Measurements from ENCODE around the gene CDH6. TPM values are rescaled to one million over a fixed set of nuclear protein-coding genes. Genes with fewer than 3 reads are reported as not detected.

The CDH6 gene
- total and polyA plus RNA-seq, 2 of the 4 experiments (the other 2 are of a cell fraction): 72.2 to 232 TPM

DNA sequence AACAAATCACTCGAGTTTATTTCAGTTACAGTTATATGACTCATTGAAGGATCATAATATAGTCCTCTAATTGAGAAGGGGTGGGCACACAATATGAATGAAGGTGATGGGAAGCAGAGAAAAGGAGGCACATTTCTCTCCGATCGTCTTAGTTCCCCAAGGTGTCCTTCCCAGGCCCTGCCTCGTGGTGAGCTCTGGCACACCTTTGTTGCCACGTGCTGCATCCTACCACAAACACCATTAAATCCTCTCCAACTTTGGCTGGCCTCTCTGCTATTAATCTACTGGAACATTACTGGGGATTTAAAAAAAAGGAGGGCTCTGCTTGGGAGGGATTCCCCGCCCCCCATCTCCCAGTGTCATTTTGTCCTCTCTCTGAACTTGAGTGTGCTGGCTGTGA, 42.9 kb downstream of the CDH6 start:
- Histone ChIP-seq H4K5ac (ENCODE audit: low read depth, low read length) (no peak overlapping the region), H3K9me1 (ENCODE audit: insufficient read depth, low read length) (peaks cover 3% of the 10 kb centered on the region; the same call in 1 of the 2 replicates), H2BK20ac (ENCODE audit: low read depth, low read length) (no peak overlapping the region), H3K4ac (ENCODE audit: low read depth, low read length) (no peak overlapping the region), H3K4me2 (ENCODE audit: low read depth, low read length) (no peak overlapping the region), H3K4me1 (ENCODE audit: control insufficient read depth, insufficient read depth, low read length) (peaks cover 7% of the 10 kb centered on the region), H2AFZ (replicated peaks; ENCODE audit: low read length, poor library complexity) (no peak overlapping the region), H4K91ac (ENCODE audit: insufficient read depth, low read depth, low read length) (no peak overlapping the region), H3K27me3 (ENCODE audit: control insufficient read depth, insufficient read depth, low read length) (no peaks in the 10 kb centered on the region), H3K18ac (ENCODE audit: low read depth, low read length) (no peak overlapping the region), H4K20me1 (ENCODE audit: insufficient read depth, low read length) (no peaks in the 10 kb centered on the region), H2AK5ac (ENCODE audit: low read depth, low read length) (no peak overlapping the region), H2BK120ac (ENCODE audit: low read depth, low read length) (no peak overlapping the region), H3K4me3 (ENCODE audit: insufficient read depth, low read depth, low read length) (no peak overlapping the region), H3K9me3 (ENCODE audit: control insufficient read depth, insufficient read depth, low read length) (no peaks in the 10 kb centered on the region), H4K8ac (ENCODE audit: low read depth in 2 of 2, low read length in 2 of 2) (no peak overlapping the region), H3K36me3 (ENCODE audit: control insufficient read depth, insufficient read depth, low read length) (no peaks in the 10 kb centered on the region; the same call in 1 of the 2 replicates), H2AK9ac (replicated peaks; ENCODE audit: low read depth, low read length, poor library complexity) (no peak overlapping the region), H3K9ac (ENCODE audit: low read depth, low read length) (no peak overlapping the region), H3K14ac (replicated peaks; ENCODE audit: low read depth, low read length) (no peak overlapping the region), H2BK15ac (ENCODE audit: low read depth, low read length) (no peak overlapping the region), H3K79me1 (ENCODE audit: low read depth in 1 of 2, low read length in 2 of 2) (peaks cover 13 to 21% of the 10 kb centered on the region in 2 experiments), H2BK5ac (ENCODE audit: low read depth, low read length, poor library complexity, severe bottlenecking) (no peak overlapping the region), H3K23ac (ENCODE audit: low read depth, low read length) (no peak overlapping the region), H3K27ac (ENCODE audit: insufficient read depth, low read length) (no peak overlapping the region), H3K56ac (ENCODE audit: extremely low read depth, insufficient read depth, low read length) (no peak overlapping the region)
- ATAC-seq (ENCODE audit: low read depth) (no peak), DNase-seq (no peak)
- dilution Hi-C loops (cut with HindIII; ENCODE audit: low sequenced_read_pairs, unreplicated experiment) (no loop called here), in situ Hi-C loops (cut with MboI; ENCODE audit: low sequenced_read_pairs) (no loop called here), intact Hi-C loops (cut with micrococcal nuclease) (loop anchor here (5.0 to 10.0 kb wide), 2 partner anchors 251 to 732 kb away; no protein-coding TSS in a partner anchor)
- WGBS, 2 experiments (ENCODE audit: extremely low coverage in 2 of 2, insufficient read length in 1 of 2): no CpG with 5 or more reads among the region's 6 CpGs
- TF ChIP-seq RCOR1 (IDR thresholded peaks at IDR 0.05; ENCODE audit: insufficient replicate concordance, low read length): no peak
- no peak for TF ChIP-seq MXI1 (IDR thresholded peaks at IDR 0.05; ENCODE audit: borderline replicate concordance, low read depth, low read length)
- no peak for TF ChIP-seq MAZ (IDR thresholded peaks at IDR 0.05; ENCODE audit: borderline replicate concordance, low read depth, low read length)
- no peak for TF ChIP-seq RFX5 (IDR thresholded peaks at IDR 0.05; ENCODE audit: low read depth, low read length)
- no peak for TF ChIP-seq FOS (IDR thresholded peaks at IDR 0.05; ENCODE audit: low read depth, low read length)
- TF ChIP-seq, protein P1, sequence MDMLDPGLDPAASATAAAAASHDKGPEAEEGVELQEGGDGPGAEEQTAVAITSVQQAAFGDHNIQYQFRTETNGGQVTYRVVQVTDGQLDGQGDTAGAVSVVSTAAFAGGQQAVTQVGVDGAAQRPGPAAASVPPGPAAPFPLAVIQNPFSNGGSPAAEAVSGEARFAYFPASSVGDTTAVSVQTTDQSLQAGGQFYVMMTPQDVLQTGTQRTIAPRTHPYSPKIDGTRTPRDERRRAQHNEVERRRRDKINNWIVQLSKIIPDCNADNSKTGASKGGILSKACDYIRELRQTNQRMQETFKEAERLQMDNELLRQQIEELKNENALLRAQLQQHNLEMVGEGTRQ (IDR thresholded peaks at IDR 0.05; ENCODE audit: low read depth, low read length): no peak
- ChIA-PET POLR2A (ENCODE audit: unreplicated experiment) (no interaction called here), CTCF (no interaction called here)
- no TSS peak for BruUV-seq (replicated peaks)

Measured in IMR-90 (cell line).